Neural cell (in vitro differentiated cells): ENCODE data around the gene MYO18B.

Experiments
- CTCF ChIP-seq: fragments of 450-650 bp; IDR thresholded peaks from 2 replicates; pipeline ENCODE4 v1.5.1; 2014; ENCODE audit warnings: antibody characterized with exemption, mild to moderate bottlenecking, moderate library complexity; ENCODE audit not compliant: poor library complexity, severe bottlenecking
- MXI1 ChIP-seq: fragments of 450-650 bp; conservative IDR thresholded peaks from 2 replicates; pipeline ENCODE4 v1.6.1; 2014; ENCODE audit warnings: antibody characterized with exemption, mild to moderate bottlenecking; ENCODE audit not compliant: poor library complexity, severe bottlenecking
- POLR2AphosphoS5 ChIP-seq: IDR thresholded peaks from 2 replicates; pipeline ENCODE4 v1.6.1; 2012

DNA sequence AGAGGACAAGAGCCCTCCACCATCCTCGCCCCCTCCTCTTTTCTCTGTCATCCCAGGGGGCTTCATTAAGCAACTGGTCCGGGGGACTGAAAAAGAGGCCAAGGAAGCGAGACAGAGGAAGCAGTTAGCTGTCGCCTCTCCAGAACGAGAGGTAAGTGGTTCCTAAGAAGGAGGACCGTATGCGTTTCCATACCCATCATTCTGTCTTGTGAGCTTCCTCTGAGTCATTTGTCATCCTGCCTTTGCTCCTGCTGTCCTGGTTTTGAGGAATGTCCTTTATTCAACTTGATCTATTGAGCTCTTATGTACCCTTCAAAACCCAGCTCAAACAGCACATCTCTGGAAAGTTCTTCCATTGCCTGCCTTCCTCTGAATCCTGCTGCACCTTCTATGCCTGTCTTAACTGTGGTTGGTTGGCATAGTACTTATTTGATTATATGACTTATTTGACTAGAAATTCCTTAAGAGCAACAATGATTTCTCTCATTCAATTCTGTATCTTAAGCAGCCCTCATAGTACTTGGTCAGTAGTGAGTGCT, 21.3 kb downstream of the MYO18B start:
- TF ChIP-seq CTCF (no peak), POLR2AphosphoS5 (no peak), MXI1 (no peak)
